T-helper 2 cell treated with Interferon-gamma antibody and Interleukin-4, amounts not matched to agents 5 μg/mL and 100 μg/mL, for 36 hours (primary cell): ENCODE results near the gene PDLIM4.
A peak's percentile ranks its signal among the peaks of the same experiment; 100 is the strongest.

ENCODE experiments used
- DNase-seq: peaks from one replicate; pipeline ENCODE4 v3.0.0; 2021; ENCODE audit warnings: low spot score
- H3K27ac Mint-ChIP-seq: one replicate; pipeline ENCODE4 v1.8.0; 2021; ENCODE audit warnings: mild to moderate bottlenecking, mixed read lengths
- H3K27me3 Mint-ChIP-seq: one replicate; pipeline ENCODE4 v1.8.0; 2021; ENCODE audit warnings: low read depth, mixed read lengths
- H3K36me3 Mint-ChIP-seq: one replicate; pipeline ENCODE4 v1.8.0; 2021; ENCODE audit warnings: low read depth, mixed read lengths
- H3K4me1 Mint-ChIP-seq: one replicate; pipeline ENCODE4 v1.8.0; 2021; ENCODE audit warnings: low read depth, mixed read lengths
- H3K4me3 Mint-ChIP-seq: one replicate; pipeline ENCODE4 v1.8.0; 2022; ENCODE audit warnings: mild to moderate bottlenecking, moderate library complexity, mixed read lengths
- H3K9me3 Mint-ChIP-seq: one replicate; pipeline ENCODE4 v1.8.0; 2021; ENCODE audit warnings: mixed read lengths

The PDLIM4 gene

GRCh38 chr5:132263548-132264261 is 6.2 kb downstream of the PDLIM4 start:
- no peaks in the 10 kb centered on the region for H3K9me3 Mint-ChIP-seq
- H3K4me3 Mint-ChIP-seq, result no peak overlapping the region
- H3K27me3 Mint-ChIP-seq, result no peaks in the 10 kb centered on the region
- H3K4me1 Mint-ChIP-seq, result peaks cover 10% of the 10 kb centered on the region
- DNase-seq, result peak; percentile 27
- no peak overlapping the region for H3K27ac Mint-ChIP-seq
- H3K36me3 Mint-ChIP-seq, result no peaks in the 10 kb centered on the region

GRCh38 chr5:132264546-132265335 is 7.2 kb downstream of the PDLIM4 start:
- no peak for DNase-seq
- H3K27me3 Mint-ChIP-seq, result no peaks in the 10 kb centered on the region
- H3K9me3 Mint-ChIP-seq, result no peaks in the 10 kb centered on the region
- H3K36me3 Mint-ChIP-seq, result no peaks in the 10 kb centered on the region
- no peak overlapping the region for H3K27ac Mint-ChIP-seq
- H3K4me1 Mint-ChIP-seq, result peaks cover 10% of the 10 kb centered on the region
- no peak overlapping the region for H3K4me3 Mint-ChIP-seq

- Mint-ChIP-seq H3K9me3 (no peaks in the 10 kb centered on the region), H3K4me1 (peaks cover 6% of the 10 kb centered on the region), H3K36me3 (no peaks in the 10 kb centered on the region), H3K4me3 (no peak overlapping the region), H3K27ac (no peak overlapping the region), H3K27me3 (no peaks in the 10 kb centered on the region)
- DNase-seq, result no peak
These were observed 8.0 kb downstream of the PDLIM4 start for GRCh38 chr5:132265336-132266030.

DNA sequence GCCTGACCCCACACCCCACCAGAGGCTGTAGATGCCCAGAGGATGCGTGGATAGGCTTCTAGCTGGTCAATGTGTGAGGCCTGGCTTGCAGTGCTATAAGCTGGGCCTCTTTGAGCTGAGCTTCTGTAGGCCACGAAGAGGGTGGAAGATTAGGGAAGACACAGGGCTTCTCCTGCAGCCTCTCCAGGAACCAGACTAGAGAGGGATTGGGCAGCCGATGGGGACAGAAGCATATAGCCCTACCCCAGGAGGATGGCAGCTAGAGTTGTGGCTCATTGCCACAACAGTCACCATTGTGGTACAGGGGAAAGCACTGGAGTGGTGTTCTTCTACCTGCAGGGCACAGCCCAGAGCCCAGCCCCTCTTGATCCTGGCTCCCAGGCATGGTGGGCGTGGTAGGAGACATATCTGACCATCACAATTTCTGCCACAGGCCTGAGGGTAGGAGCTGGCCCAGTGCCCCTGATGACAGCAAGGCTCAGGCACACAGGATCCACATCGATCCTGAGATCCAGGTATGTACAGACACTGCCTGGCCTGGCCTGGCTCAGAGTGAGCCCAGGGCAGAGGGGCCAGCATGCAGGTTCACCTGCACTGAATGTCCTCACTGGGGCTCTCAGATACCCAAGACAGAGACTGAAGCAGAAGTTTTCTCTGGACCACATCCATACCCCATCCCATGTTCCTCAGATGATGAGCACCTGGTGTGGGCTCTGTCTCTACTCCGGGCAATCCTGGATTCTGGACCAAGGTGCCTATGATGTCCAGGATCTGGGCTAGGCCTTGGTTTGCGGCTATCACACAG is 8.7 kb downstream of the PDLIM4 start:
- Mint-ChIP-seq H3K4me3 (no peak overlapping the region), H3K4me1 (peaks cover 3% of the 10 kb centered on the region), H3K9me3 (no peaks in the 10 kb centered on the region), H3K27ac (no peak overlapping the region), H3K27me3 (no peaks in the 10 kb centered on the region), H3K36me3 (no peaks in the 10 kb centered on the region)
- DNase-seq, result no peak

DNA sequence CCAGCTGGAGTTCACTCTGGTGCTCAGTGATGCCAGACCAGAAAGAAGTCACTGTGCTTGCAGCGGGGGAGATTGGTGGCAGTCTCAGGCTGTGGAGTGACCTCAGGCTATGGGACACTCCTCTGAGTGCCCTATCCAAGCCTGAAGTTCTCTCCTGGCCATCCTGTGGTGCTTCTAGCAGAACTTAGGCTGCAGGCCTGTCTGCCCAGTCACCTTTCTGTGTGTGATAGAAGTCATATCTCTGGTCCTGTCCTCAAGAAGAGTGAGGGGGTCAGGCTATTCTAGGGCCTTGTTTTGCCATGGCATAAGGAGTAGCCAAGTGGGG is 9.3 kb downstream of the PDLIM4 start:
- Mint-ChIP-seq H3K27ac (no peak overlapping the region), H3K27me3 (no peaks in the 10 kb centered on the region), H3K36me3 (no peaks in the 10 kb centered on the region), H3K9me3 (no peaks in the 10 kb centered on the region), H3K4me3 (no peak overlapping the region), H3K4me1 (peaks cover 3% of the 10 kb centered on the region)
- no peak for DNase-seq

GRCh38 chr5:132267166-132267739 is 9.8 kb downstream of the PDLIM4 start:
- peaks cover 3% of the 10 kb centered on the region for H3K4me1 Mint-ChIP-seq
- no peak for DNase-seq
- H3K27ac Mint-ChIP-seq, result peak overlapping the region; percentile 76
- H3K36me3 Mint-ChIP-seq, result no peaks in the 10 kb centered on the region
- no peak overlapping the region for H3K4me3 Mint-ChIP-seq
- H3K9me3 Mint-ChIP-seq, result no peaks in the 10 kb centered on the region
- no peaks in the 10 kb centered on the region for H3K27me3 Mint-ChIP-seq

DNA sequence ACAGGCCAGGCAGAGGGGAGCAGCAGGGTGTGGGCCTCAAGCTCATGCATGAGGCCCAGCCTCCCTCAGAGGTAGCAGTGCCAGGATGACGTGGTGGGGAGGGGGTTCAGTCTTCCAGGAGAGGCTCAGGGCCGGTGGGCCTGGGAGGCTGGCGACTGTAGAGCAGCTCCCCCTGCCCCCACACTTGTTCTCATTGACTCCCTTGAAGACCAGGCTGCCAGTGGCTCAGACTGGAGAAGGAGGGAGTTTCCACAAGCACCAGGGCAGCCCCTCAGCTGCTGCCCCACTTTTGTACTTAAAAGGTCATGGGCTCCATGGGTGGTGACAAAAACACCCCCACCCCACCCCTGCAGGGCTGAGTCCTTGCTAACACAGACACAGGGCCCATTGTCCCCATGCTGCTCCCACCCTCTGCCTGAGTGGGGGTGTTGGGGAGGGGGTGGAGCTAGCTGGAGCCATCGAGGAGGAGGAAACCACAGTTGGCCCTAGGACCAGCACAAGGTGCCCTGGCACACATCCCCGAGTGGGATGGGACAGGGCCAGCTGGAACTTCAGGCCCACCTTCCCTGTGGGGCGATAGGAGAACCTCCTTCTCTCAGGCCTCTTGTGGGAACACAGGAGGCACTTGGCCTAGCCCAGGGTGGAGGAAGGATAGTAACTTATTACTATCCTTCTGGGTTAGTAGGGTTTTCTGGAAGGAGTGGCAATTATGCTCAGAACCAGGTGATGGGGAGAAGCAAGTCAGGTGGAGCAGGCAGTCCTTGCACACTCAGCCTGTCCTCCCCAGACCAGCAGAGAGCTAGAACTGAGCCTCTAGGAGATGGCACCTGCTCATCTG is 10.7 kb downstream of the PDLIM4 start:
- Mint-ChIP-seq H3K36me3 (no peaks in the 10 kb centered on the region), H3K27ac (no peak overlapping the region), H3K27me3 (peaks cover 3% of the 10 kb centered on the region), H3K4me3 (no peak overlapping the region), H3K9me3 (no peaks in the 10 kb centered on the region), H3K4me1 (peaks cover 6% of the 10 kb centered on the region)
- DNase-seq, result no peak

GRCh38 chr5:132268769-132269551 is 11.5 kb downstream of the PDLIM4 start:
- H3K27me3 Mint-ChIP-seq, result peaks cover 5% of the 10 kb centered on the region
- no peaks in the 10 kb centered on the region for H3K9me3 Mint-ChIP-seq
- H3K4me1 Mint-ChIP-seq, result peaks cover 6% of the 10 kb centered on the region
- H3K27ac Mint-ChIP-seq, result no peak overlapping the region
- no peaks in the 10 kb centered on the region for H3K36me3 Mint-ChIP-seq
- DNase-seq, result no peak
- H3K4me3 Mint-ChIP-seq, result no peak overlapping the region

DNA sequence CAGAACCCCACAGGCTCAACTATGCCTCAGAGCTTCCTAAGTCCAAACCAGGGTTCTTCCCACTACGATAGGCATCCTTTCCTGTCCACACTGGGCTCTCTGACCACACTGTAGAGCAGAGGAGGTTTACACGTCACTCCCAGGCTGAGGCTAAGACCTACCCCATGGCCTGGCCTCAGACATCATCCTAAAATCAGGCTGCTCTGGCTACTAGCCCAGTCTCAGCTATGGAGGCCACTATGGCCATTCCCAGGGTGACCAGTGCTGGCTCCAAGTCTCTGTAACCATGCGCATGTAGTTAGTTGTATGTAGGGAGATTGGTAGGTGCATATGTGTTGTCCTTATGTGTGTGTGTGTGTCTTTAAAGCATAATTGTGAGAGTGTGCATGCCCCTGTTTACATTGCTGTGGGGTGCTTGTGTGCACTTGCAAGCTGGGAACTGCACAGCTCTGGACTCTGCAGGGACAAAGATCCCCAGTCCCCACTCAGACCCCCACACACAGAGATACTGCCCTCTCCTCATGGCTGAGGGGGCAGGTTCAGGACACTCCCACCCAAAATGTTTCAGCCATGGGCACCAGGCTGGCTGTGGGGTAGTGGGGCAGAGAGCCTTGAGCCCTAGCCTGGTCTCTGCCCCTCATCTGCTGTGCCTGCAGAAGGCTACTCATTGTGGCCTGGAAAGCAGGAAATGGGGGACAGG is 12.3 kb downstream of the PDLIM4 start:
- peaks cover 5% of the 10 kb centered on the region for H3K27me3 Mint-ChIP-seq
- no peak overlapping the region for H3K4me3 Mint-ChIP-seq

DNA sequence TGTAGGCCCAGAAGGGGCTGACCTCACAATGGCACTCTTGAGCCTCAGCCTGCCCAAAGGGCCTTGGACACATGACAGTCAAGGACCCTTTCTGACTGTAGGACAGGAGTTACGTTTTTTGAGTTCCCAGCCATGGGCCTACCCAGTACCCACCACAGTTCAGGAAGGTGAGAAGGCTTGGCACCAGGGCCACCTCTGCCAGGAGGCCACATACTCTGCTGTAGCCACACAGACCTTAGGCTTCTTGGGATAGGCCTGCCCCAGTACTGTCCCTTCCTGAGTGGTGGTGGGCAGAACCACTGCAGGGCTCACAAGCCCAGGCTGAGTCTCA is 12.8 kb downstream of the PDLIM4 start:
- Mint-ChIP-seq H3K27me3 (peaks cover 5% of the 10 kb centered on the region), H3K36me3 (no peaks in the 10 kb centered on the region), H3K4me3 (no peak overlapping the region), H3K4me1 (peaks cover 5% of the 10 kb centered on the region), H3K9me3 (no peaks in the 10 kb centered on the region), H3K27ac (no peak overlapping the region)
- no peak for DNase-seq

More for the DNA sequence above, 12.3 kb downstream of the PDLIM4 start:
- no peak for DNase-seq
- no peaks in the 10 kb centered on the region for H3K36me3 Mint-ChIP-seq
- no peaks in the 10 kb centered on the region for H3K9me3 Mint-ChIP-seq
- H3K27ac Mint-ChIP-seq, result no peak overlapping the region
- H3K4me1 Mint-ChIP-seq, result peaks cover 5% of the 10 kb centered on the region

DNA sequence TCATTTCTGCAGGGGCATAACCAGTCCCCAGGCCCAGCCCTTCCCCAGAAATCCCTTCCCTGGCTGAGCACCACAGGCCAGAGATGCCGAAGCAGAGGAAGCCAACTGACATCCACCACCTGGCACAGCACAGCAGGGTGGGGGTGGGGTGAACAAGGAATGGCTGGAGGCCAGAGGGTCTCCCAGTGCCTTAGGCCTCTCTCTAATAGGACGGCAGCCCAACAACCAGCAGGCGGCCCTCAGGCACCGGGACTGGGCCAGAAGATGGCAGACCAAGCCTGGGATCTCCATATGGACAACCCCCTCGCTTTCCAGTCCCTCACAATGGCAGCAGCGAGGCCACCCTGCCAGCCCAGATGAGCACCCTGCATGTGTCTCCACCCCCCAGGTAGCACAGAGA is 13.2 kb downstream of the PDLIM4 start:
- Mint-ChIP-seq H3K36me3 (no peaks in the 10 kb centered on the region), H3K27me3 (peaks cover 5% of the 10 kb centered on the region), H3K4me3 (no peak overlapping the region), H3K9me3 (no peaks in the 10 kb centered on the region), H3K4me1 (peaks cover 5% of the 10 kb centered on the region), H3K27ac (no peak overlapping the region)
- no peak for DNase-seq
